GM21737 (cell line): Measurements from ENCODE around the gene CAMTA1.

Experiments
- ATAC-seq: cut with Tn5 transposase; IDR thresholded peaks from one replicate; pipeline ENCODE4 v1.9.1; 2021; ENCODE audit warnings: mild to moderate bottlenecking, moderate library complexity; ENCODE audit not compliant: unreplicated experiment

Gene CAMTA1

DNA sequence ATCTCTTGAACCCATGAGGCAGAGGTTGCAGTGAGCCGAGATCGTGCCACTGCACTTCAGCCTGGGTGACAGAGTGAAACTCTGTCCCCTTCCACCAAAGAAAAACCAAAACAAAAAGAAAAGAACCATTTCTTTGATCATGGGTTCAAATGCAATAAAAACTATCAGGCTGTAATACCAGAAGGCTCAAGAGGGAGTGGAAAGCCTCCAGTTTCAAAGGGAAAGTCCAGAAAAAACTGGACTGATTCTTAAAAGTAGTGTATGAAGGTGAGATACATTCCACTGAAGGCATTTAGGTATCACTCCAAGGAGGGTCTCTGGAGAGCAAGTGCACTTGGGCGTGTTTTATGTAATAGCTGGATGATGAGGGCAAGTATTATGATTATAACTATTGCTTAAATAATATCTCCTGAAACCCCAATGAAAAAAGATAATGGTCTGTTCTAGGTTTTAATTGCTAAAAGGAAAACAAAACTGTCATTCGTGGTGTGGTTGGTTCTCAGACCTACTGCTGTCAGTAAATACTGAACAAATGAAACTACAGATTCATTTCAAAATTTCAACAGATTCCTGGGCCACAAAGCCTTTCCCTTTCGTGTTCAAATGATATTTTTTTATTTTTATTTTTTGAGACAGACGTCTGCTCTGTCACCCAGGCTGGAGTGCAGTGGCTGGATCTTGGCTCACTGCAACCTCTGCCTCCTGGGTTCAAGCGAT lies 6.0 kb upstream of the CAMTA1 start:
- ATAC-seq, result no peak

DNA sequence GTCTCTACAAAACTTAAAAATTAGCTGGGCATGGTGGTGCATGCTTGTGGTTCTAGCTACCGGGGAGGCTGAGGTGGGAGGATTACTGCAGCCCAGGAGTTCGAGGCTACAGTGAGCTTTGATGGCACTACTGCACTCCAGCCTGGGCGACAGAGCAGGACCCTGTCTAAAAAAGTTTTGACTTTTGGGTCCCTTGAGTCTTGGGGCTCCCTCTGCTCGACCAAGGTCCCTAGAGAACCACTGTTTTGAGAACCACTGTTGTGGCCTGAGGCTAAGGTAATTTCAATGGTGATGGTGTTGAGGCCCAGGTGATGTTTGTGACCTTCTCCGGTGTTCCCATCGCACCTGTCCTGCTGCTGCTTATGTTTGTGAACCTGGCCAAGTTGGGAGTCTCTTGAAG lies 3.1 kb upstream of the CAMTA1 start:
- ATAC-seq, result no peak

DNA sequence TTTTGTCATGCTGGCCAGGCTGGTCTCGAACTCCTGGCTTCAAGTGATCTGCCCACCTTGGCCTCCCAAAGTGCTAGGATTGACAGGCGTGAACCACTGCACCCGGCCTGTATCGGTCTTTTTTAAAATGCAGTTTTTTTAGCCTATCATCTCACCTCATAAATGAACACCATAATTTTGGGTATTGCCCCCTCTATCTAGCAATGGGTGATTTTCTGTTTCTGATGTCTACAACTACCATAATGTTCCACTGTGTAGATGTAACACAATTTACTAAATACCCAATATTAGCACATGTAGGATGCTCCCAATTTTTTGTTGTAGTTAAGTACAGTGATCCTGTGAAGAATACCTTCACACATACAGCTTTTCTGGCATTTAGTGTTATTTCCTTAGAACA lies 2.0 kb upstream of the CAMTA1 start:
- no peak for ATAC-seq

DNA sequence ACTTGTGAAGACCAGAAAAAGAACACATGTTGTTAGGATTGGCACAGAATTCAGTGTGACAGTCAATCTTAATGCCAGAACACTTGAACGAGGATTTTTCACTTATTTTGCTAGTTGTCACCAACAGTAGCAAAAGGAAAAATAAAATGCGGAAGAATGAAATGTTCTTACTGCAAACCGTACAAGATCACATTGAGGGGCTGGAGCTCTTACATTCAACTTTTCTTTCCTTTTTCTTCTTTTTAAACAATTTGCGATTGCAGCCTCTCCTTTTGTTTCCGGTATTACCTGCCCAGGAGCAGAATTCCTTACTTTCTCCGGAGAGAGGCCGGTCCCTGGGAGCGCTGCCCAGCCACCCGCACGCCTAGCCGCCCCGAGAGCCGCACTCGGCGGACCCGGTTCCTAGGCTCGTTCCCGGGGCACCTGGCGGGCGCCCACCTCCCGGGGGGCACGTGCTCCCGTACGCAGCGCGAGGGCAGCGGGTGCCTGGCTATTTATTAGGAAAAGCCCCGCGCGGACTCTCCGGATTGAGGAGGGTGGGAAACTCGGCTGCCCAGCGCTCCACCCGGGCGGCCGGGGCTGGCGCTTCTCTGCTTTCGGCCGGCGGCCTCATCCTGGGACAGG lies 1.2 kb upstream of the CAMTA1 start:
- ATAC-seq, result no peak

DNA sequence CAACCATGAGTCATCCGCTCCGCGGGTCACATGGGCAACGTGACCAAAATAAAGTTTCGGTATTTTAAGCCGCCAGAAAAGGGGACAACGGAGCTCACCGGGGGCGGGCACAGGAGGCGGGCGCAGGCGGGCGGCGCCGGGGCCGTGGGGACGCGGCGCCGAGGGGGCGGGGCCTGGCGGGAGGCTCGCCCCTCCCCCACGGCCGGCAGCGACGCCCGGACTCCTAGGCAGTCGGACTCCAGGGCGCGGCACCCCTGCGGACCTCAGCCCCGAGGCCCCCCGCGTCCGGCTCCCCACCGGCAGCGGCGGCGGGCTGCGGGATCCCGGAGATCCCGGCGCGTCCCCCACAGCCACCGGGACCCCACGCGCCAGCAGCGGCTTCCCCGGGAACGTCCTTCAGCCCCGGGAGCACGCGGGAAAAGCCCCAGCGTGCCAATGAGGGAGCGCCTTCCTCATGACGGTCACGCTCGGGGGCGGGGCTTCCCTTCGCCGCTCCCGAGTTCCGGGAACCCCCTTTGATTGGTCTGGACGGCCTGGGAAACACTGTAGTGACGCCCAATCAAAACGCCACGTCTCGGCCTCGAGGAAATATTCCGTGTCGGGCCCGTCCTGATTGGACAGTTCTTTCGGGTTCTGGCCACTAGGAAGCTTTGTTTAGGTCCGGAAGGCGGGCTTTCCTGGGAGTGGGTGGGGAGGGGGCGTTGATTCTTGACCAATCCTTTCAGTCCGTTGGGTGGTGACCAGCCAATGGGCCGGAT lies 515 bp upstream of the CAMTA1 start:
- ATAC-seq, result peak; percentile 62

DNA sequence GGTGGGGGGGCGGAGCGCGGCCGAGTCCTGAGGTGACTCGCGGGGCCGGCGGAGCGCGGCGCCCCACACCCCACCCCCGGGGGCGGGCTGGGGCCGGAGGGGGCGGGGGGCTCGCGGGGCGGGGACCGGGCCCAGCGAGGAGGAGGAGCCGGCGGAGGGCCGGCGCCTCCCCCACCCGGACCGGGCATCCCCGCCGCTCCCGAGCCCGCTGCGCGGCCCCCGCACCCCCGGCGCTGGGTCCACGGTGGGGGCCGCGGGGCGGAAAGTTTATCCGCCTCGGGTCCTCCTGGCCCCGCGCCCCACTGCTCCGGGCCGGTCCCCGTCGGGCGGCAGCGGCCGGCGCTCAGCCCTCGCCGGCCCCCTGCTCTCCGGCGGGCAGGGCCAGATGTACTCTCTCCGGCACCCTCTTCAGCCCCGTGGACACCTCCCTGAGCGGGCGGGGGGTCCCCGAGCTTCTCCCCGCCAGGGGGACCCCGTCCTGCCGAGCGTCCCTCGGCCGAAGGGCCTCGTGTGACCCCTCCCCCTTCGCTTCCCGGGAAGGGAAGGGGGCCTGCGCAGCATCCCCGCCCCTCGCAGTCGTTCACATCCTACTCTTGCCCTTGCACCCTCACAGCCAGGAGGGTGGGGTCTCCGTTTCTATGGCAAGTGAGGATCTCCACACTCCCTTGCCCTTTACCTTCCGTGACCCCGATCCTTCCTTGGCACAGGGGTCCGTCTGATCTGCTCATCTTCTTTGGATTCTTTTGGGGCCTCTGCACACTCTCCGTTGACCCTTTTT lies 663 bp downstream of the CAMTA1 start:
- ATAC-seq, result no peak

DNA sequence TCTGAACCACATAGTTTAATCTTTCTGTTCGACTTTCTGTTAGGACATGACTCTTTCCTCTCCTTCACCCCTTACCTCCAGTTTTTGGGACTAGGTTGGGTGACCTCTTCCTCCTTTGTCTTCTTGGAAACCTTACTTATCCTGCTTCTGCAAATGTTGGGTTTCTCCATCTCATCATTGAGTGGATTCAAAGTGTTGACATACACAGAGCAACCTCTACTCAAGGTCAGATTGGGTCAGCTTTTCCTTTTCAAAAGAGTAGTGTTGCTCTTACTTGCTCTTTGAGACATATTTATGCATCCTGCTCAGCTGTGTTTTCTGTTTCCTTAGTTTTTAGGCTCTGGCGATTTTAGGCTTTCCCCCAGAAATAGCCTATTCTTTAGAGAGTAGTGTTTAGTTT lies 3.7 kb downstream of the CAMTA1 start:
- no peak for ATAC-seq

DNA sequence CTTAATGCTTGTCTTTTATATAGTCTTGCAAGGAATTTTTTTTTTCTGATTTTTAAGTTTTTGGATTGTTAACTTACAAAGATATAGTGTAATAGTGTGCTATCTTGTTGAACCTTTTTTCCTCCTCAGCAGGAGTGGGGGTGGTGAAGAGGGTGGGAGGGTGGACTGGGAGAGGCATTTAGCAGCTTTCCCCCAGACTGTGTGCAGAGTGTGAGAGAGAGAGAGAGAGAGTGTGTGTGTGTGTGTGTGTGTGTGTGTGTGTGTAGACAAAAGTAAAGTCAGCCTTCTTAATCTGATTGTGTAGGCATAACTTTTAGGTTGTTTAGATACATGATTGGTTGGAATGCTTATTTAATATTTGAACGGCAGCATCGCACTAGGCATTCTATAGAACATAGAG lies 4.9 kb downstream of the CAMTA1 start:
- no peak for ATAC-seq

DNA sequence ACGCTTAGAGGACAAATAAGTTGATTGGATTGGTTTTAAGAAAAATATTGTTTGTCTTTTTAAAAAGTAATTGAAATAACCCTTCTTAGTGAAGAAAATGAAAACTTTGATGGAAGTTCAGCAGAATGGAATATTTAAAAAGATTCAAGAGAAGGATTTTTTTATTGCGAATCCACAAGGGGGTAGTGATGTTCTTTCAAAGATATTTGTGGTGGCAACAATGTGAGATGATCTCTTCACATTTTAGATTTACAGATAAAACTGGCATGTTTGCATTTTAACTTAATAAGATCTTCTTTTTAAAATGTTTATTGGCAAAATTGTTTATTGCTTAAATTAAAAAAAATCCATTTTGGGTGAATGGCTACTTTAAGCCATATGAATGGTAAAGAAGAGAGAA lies 8.9 kb downstream of the CAMTA1 start:
- no peak for ATAC-seq

DNA sequence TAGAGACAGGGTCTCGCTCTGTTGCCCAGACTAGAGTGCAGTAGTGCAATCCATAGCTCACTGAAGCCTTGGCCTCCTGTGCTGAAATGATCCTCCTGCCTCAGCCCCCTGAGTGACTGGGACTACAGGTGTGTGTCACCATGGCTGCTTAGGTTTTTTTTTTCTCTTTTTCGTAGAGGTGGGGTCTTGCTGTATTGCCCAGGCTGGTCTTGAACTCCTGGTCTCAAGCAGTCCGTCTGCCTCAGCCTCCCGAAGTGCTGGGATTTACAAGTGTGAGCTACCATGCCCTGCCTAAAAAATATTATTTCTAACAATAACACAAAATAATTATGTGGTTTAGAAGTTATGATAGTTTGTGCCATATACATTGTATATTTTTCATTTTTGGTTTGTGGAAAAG lies 9.9 kb downstream of the CAMTA1 start:
- ATAC-seq, result no peak

DNA sequence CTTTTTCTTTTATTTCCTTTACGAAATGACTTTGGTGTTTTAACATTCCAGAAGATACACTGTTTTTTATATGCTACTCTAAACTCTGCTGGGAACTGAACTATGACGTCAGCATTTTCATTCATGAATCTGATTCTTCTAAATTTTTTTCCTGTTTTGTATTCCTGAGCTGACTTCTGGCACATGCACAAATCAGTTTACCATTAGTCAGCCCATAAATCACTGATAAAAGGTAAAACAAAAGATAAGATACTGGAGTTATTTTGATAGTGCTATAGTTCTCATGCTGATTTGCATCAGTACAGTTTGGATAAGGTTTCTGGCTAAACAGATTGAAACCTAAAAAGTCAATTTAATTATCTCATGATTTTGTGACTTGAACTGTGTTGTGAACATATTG lies 10.4 kb downstream of the CAMTA1 start:
- no peak for ATAC-seq

DNA sequence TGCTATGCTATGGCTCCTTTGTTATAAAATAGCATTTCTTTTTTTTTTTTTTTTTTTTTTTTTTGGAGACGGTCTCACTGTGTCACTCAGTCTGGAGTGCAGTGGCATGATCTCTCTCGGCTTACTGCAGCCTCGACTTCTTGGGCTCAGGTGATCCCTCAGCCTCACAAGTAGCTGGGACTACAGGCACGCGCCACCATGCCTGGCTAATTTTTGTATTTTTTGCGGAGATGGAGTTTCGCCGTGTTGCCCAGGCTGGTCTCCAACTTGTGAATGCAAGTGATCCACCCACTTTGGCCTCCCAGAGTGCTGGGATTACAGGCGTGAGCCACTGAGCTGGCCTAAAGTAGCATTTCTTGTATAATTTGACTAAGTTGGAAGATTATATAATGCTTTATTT lies 10.8 kb downstream of the CAMTA1 start:
- ATAC-seq, result no peak

DNA sequence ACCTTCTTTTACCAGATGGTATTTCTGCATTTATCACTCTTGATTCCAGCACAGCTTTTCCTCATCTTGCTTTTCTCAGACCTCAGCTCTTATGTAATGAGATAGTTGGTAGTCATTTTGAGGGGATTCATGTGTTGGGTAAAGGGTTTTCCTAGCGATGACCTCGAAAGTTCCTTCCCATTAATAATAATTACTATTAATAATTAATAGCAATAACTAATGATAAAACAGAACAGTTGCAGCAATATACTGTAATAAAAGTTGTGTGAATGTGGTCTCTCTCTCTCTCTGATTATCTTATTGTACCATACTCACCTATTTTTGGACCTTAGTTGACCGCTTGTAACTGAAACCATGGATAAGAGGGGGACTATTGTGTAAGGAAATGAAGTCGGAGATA lies 14.2 kb downstream of the CAMTA1 start:
- ATAC-seq, result no peak

DNA sequence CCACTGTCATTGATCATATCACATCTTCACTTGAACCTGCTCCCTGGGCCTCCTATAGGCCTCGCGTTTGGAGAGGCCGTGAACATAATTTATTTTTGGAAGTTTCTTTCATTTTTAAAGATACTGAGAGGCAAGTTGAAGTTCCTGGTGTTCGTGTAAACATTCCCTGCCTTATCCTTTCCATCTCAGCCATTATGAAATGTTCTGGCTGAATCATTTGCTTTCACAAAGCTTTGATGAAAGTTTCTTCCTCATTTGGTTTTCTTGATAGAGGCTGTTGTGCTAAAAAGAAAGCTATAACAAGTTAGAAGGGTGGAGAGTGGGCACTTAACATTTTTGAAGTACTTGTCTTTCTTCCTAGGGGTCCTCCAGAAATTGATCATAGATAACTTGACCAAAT lies 15.5 kb downstream of the CAMTA1 start:
- ATAC-seq, result no peak

DNA sequence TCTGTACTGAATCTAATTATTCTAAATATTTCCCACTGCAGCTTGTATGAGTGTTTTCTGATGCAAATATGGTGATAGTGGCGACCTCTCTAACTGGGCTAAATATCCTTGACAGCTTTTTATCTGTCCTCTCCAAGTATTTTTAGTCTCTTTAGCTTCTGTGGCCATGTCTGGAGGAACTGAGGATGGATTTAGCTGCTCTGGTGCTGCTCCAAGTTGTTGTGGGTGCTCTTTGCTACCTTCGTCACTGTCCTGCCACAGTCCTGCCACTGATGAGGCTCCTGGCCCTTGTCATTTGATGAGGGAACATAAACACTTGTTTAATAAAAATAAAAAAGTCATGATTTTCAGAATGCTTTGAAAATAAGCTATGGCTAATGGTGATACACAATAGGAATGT lies 15.9 kb downstream of the CAMTA1 start:
- no peak for ATAC-seq

DNA sequence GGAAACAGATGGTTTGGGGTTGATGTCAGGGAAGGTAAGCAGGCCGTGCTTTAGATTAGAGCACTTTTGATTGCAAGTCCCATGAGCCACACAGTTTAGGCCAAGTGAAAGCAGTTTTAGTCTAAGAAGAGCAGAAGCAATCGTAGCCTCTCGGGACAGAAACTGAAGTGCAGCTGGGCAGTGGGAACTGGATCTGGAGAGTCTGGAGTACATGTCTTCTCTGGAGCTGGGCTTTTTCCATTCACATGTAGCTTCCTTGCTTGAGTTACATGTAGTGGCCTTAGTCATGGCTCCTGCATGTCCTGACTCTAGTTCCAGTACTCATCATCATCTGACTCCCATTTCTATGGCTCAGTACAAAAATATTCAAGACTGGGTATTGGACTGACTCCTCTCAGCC lies 16.7 kb downstream of the CAMTA1 start:
- ATAC-seq, result no peak

DNA sequence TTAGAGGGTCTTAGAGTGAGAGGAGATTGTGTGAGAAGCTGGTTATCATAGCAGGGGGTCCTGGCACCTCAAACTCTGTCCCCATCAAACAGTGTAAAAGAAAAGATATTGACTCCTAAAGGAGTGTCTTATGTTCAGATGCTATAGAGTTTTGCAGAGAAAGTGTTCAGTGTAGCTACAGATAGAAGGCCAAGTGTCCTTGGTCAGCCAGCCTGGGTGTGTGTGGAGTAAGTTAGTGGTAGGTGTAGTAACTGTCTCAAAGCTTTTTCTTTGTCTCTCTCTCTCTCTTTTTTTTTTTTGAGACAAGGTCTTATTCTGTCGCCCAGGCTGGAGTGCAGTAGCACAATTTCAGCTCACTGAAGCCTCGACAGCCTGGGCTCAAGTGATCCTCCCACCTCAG lies 17.2 kb downstream of the CAMTA1 start:
- no peak for ATAC-seq

DNA sequence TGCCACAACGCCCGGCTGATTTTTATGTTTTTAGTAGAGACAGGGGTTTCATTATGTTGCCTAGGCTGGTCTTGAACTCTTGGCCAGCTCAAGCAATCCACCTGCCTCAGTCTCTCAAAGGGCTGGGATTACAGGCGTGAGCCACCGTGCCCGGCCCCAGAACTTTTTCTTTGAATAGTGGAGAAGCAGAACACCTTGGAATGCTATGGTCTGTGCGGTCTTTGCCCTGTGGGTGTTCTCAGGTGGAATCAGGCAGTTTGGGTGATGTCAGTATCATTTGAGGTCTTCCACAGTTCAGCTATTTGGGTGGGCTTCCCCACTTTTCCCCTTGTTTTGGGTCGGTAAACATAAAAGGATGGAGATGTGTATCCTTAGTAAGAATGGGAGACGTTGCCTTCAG lies 17.6 kb downstream of the CAMTA1 start:
- no peak for ATAC-seq

DNA sequence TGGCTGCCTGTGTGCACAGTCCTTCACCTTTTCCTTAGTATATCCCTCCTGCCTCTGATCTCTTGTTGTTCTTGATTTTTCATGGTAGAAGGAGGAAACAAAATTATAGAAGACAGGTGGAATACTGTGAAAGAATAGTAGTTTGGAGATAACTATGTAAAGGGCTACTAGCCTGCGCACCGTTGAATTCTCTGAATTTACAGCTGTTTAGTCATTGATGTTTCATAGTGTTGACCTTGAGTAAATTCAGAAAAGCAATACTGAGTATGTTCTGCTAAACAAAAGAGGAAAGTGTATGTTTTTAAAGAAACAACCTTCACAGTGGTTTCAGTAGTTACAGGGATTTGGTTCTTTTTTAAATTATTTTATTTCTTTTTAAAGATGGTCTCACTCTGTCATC lies 18.1 kb downstream of the CAMTA1 start:
- ATAC-seq, result no peak

DNA sequence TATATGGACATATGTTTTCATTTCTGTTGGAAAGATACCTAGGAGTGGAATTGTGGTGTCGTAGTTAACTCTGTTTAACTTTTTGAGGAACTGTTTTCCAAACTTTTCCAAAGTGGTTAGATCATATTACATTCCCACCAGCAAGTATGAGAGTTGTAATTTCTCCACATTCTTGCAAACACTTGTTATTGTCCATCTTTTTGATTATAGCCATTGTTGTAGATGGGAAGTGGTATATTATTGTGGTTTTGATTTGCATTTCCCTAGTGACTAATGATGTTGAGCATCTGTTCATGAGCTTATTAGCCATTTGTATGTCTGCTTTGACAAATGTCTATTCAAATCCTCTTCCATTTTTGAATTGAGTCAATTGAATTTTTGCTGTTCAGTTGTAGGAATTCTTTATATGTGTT lies 19.8 kb downstream of the CAMTA1 start:
- ATAC-seq, result no peak

DNA sequence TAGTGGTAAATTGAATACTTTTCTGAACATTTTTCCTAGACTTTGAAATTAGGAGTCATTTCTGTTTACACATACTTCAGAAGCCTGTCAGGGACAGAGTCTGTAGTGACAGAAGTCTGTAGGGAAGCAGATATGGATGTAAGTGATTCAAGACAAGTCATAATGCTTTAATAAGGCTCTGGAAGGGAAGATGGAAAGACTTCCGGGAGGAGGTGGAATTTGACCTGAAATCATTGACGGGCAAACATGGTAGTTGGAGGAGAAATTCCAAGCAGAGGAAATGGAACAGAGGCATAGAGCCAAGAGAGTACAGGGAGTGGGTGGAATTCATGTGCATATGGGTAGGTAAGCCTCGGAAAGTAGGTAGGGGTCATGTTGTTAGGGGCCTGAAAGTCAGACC lies 22.5 kb downstream of the CAMTA1 start:
- ATAC-seq, result no peak

DNA sequence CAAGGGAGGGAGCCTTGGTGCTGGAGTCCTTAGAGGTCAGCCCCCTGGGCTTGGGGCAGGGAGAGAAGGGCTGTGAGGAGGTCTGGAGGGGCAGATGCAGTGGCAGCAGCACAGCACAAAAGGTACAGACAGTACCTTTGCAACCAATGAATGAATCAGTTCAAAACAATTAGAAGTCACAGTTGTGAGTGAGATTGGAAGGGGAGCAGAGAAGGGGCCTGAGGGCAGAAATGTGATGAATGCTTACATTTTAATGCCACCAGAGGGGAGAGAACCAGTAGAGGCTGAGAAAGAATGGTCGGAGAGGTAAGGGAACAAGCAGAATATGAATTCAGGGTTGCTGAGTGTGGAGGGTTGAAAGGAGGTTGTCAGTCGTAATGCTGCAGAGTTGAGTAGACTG lies 24.2 kb downstream of the CAMTA1 start:
- no peak for ATAC-seq
